Hematopoietic multipotent progenitor cell (in vitro differentiated cells): Measurements from ENCODE around the gene NTSR2. TPM values are rescaled to one million over a fixed set of nuclear protein-coding genes. Genes with fewer than 3 reads are reported as not detected.

Experiments
- DNase-seq, 3 donors: peaks; one replicate each; pipeline ENCODE4 v3.0.0-alpha.2; 2011 to 2015; ENCODE audit warnings: low read depth in 2 of 3, low spot score in 2 of 3
- total RNA-seq: library from RNA; depleted of rRNA; stranded (reverse); fragments of >200 nt; gene quantifications from one replicate; pipeline ENCODE4 v1.2.3, GENCODE V29; 2012

The NTSR2 gene
- total RNA-seq, 1 donor: not detected

DNA sequence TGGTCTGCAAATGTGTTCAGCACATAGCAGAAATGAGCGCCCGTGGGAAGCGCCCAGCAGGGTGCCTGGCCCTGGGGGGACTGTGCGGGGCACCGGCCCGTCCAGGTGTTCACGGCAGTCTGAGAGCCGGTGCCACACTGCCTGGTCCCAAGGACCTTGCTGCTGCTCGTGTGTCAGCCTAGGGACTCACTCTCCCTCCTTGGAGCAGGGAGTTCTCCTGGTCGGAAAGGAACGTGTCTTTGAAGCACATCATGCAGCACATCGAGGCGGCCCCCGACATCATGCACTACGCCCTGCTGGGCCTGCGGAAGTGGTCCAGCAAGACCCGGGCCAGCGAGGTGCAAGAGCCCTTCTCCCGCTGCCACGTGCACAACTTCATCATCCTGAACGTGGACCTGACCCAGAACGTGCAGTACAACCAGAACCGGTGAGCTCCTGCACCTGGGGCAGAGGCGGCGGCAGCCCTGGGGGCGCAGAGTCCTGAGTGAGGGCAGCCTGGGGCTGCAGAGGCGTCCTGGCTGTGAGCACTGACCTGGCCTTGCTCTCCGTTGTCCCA, 36.0 kb downstream of the NTSR2 start:
- DNase-seq: no peak

DNA sequence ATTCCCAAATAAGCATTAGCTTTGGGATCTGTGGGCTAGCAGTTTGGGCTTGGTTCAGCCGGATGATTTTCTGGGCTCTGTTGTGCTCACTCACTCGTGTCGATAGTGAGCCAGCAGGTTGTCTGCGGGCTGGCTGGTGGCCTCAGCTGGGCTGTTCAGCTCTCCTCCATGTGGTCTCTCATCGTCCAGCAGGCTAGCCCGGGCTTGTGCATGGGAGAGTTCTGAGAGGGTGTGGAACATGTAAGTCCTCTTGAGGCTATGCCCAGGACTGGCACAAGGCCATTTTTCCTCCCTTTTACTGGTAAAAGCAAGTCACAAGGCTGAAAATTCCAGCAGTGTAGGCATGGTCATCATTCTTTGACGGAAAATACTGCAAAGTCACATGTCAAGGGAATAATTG, 38.5 kb downstream of the NTSR2 start:
- no peak for DNase-seq

DNA sequence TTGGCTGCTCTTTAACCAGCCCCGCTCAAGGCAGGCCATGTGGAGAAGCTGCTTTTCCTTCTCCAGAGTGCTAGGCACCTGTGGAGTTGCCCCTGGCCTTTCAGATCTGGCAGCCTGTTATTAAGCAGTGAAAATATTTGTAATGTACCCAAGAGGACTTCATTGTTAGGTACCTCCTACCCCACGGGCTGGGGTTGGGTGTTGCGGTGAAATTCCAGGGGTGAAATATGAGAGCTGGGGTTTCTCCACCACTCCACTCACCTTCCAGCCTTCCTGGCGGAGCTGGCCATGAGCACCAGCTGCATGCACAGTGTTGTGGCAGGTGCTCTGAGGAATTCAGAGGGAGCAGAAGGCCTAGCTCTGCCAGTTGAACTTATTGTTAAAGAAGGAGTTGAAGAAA, 39.1 kb downstream of the NTSR2 start:
- DNase-seq: no peak

GRCh38 chr2:11629851-11630250, 40.1 kb downstream of the NTSR2 start:
- DNase-seq: no peak

DNA sequence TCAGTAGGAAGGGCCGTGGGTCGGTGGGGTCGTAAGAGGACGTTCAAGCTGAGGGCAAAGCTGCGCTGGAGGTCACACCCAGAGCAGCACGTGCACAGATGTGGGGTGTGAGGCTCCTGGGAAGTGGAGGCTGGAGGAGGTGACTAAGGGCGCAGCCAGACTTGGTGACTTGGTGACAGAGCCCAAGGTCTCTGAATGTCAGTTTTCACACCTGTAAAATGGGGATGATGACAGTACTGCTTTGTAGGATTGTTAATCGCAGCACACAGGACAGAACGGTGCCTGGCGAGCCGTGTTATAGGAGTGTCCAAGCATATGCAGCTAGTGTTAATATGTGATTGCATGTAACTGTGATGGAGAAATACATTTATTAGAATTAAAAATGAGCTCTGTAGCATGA, 40.8 kb downstream of the NTSR2 start:
- no peak for DNase-seq

DNA sequence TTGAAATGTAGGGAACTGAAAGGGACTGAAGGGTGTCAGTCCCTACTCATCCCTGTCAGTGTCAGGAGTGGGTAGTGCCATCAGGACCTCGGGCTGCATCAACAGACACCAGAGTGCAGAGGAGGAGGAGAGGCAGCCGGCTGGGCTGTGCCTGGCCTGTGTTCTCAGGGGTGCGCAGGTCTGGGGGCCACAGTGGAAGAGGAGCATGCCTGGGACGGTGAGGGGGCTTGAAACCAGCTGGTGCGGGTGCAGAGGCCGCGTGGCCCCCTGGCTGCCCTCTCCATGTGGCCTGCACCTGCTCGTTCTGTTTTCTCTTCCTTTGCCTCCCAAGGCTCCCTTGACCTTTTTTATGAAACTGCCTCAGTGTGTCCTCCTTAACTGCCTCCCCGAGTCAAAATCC, 41.3 kb downstream of the NTSR2 start:
- DNase-seq: no peak

DNA sequence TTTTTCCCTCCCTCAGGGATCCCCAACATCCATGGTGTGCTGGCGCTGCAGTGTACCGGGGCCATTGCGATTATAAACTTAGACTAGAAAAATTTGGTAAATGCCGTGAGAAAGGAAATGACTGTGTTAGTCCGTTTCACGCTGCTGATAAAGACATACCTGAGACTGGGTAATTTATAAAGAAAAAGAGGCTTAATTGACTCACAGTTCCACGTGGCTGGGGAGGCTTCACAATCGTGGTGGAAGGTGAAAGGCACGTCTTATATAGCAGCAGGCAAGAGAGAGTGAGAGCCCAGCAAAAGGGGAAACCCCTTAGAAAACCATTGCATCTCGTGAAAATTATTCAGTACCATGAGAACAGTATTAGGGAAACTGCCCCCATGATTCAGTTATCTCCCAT, 44.3 kb downstream of the NTSR2 start:
- DNase-seq: no peak

- DNase-seq: no peak
Observed at GRCh38 chr2:11624893-11625292, 45.1 kb downstream of the NTSR2 start.

GRCh38 chr2:11622611-11623010, 47.4 kb downstream of the NTSR2 start:
- no peak for DNase-seq

DNA sequence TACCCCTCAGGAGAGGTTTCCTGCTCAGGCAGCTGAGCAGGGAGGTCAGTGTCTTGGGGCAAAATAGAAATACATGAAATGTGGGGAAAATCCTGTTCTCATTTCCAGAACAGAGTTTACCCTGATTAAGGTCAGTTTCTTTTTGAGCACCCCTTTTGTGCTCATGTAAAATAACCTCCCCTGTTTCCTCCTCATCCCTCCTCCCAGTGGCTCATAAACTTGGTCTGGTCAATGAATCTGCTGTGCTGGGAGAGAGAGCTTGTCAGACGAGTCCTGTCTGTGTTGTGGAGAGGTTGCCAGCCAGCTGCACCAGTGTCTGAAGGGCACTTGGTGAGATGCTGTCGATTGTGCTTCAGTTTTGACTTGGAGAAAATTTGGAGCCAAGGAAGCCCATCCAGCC, 48.6 kb downstream of the NTSR2 start:
- no peak for DNase-seq

DNA sequence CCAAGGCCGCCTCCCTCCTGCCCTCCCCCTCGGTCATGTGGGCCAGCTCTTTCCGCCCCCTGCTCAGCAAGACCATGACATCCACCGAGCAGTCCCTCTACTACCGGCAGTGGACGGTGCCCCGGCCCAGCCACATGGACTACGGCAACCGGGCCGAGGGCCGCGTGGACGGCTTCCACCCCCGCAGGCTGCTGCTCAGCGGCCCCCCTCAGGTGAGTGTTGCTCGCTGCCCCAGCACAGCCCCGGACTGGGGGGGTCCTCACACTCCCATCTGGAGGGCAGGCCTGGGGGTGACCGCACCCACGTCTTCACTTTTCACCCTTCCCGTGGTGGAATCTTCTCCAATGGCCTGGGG, 51.3 kb downstream of the NTSR2 start:
- DNase-seq: no peak

DNA sequence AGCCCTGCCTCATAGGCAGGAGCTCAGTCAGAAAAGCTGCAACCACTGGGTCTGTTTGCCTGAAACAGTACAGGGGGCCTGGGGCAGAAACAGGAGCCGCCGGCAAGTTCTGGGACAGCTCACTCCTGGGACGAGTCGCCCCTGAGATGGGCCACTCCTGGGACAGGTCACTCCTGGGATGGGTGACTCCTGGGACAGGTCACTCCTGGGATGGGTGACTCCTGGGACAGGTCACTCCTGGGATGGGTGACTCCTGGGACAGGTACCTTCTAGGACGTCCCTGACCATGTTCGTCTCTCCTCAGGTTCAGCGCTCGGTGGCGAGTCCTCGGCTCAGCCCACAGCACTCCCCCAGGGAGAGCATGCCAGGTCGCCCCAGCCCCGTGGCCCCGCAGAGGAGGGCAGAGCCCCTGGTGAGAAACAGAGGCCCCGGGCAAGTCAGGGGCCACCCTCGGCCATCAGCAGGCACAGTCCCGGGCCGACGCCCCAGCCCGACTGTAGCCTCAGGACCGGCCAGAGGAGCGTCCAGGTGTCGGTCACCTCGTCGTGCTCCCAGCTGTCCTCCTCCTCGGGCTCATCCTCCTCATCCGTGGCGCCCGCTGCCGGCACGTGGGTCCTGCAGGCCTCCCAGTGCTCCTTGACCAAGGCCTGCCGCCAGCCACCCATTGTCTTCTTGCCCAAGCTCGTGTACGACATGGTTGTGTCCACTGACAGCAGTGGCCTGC, 51.8 kb downstream of the NTSR2 start:
- no peak for DNase-seq

- DNase-seq: no peak
Observed at GRCh38 chr2:11617527-11617926, 52.5 kb downstream of the NTSR2 start.

DNA sequence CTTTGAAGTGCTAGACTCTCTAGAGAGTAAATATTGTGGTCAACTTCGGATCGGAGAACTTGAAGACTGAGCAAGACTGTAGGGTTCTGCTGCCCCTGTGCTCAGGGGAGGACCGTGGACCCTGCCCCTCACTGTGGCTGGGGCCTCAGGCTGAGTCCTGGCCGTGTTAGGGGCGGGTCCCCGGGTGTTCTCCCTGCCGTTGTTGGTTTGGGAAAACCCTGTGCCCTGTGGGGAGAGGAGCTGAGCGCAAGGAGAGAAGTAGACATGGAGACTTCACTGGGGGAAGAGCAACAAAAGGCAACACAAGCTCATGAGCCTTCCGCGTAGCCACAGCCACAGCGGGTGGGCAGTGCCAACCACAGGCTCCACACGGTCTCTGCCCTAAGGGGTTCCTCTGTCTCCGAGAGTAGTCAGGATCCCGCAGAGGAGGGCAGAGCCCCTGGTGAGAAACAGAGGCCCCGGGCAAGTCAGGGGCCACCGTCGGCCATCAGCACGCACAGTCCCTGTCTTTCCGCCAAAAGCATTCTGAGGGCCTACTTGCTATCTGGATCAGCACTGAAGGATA, 53.1 kb downstream of the NTSR2 start:
- DNase-seq: no peak

DNA sequence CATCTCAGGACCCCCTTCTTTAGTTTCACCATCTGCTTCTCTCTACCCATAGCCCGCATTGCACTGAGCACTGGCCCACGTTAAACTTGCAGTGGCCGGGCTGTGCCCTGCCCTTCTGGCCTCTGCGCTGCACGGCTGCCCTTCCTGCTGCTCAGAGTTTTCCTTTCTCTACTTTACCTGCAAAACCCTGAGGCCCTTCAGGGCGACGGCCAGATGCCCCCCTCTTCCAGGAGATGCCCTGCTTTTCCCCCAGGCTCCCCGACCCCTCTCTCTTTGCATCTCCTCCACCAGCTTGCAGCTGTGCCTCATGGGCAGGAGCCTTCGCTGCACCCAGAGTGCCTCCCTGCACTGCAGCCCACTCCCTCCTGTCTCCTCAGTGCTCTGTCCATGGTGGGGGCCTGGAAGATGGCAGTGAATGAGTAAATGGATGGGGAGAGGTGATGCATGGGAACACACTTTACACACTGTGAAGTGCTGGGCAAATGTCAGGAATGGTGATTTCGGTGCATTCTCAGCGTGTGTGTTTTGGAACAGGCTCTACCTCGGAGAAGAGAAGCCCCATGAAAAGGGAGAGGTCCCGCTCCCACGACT, 53.8 kb downstream of the NTSR2 start:
- no peak for DNase-seq

DNA sequence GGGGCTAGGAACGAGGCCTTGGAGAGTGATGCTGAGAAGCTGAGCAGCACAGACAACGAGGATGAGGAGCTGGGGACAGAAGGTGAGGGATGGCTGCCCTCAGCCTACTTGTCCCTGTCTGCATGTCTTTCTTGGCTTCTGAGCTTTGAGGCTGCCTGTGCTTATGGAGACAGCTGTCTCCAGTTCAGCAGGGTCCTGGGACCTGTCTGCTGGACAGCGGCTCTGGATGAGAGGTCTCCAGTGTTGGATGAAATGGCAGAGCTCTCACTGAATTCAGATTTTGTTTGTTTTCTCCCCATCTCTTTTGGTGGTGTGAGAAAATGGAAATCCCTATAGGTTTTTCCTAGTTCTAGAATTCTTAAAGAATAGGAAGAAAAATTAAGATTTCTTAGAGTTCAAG, 54.8 kb downstream of the NTSR2 start:
- no peak for DNase-seq

- DNase-seq: no peak
Observed at GRCh38 chr2:11613297-11613696, 56.7 kb downstream of the NTSR2 start.

DNA sequence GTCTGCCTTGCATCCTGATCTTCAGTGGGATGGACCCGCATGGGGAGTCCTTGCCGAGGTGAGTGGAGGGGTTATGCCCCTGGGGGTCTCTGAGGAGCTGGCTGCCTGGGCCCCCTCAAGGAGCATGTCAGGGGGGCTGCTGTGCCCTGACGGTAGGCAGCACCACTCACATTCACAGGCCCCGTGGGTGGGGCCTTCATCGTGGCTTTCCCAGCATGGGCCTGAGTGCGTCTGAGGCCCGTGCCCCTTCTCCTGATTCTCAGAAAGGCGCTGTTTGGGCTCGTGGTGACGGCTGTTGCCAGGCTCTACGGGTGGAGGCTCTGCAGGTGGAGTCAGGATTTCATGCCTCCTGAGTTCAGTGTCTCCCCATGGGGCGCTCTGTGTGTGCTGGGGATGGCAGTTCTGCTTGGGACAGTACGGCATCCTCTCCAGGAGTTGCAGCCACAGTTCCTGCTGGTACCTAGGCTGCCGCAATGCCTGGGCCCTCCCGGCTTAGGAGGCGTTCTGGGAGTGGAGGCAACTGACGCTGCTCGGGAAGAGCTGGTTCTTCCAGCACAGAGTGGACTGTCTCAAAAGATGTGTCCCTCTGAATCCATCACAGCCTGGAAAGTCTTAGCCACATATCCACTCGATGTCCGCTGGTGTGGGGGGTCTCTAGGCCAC, 57.3 kb downstream of the NTSR2 start:
- no peak for DNase-seq

DNA sequence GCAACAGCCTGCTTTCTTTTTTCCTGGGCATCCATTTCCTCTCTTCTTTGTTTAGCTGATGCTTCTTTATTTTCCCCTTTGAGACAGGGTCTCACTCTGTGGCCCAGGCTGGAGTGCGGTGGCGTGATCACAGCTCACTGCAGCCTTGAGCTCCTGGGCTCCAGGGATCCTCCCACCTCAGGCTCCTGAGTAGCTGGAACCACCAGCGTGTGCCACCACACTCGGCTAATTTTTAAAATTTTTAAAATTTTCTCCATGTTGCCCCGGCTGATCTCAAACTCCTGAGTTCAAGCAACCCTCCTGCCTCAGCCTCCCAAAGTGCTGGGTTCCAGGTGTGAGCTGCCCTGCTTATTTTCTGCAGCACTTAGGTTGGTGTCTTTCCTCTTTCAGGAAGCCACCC, 58.7 kb downstream of the NTSR2 start:
- no peak for DNase-seq

DNA sequence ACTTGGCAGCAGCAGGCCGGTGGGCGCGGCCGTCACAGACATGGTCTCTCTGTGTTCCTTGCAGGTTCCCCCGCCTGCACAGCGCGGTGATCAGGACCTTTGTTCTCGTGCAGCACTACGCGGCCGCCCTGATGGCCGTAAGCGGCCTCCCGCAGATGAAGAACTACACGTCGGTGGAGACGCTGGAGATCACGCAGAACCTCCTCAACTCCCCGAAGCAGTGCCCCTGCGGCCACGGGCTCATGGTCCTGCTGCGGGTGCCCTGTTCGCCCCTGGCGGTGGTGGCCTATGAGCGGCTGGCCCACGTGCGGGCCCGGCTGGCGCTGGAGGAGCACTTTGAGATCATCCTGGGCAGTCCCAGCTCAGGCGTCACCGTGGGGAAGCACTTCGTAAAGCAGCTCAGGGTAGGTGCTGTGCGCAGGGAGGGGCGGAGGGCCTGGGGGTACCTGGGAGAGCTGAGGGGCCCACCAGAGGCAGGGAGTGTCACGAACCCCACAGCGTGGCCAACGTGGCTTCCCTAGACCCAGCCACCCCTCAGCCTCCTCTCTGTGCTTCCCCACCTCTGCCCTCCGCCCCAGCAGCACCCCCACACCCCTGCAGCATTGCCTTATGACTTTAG, 59.3 kb downstream of the NTSR2 start:
- DNase-seq: no peak
